K562 (cell line): ENCODE data around the gene SPSB1. TPM values are rescaled to one million over a fixed set of nuclear protein-coding genes. Genes with fewer than 3 reads are reported as not detected.

Experiments
- ATAC-seq: fragments of 200-7000 bp; cut with Tn5 transposase; 3 replicates; pipeline ENCODE4 v1.9.1; 2020; ENCODE audit warnings: moderate library complexity
- BruUV-seq: library from RNA; stranded (reverse); fragments of 400-500 nt; replicated peaks from 2 replicates; lab custom pipeline; 2021; lab: Mats Ljungman, UMichigan
- CTCF ChIA-PET: fragments of 300-600 bp; formaldehyde crosslinking; extraction: SDS; loops from one replicate; lab custom pipeline; 2021; ENCODE audit warnings: low intra/inter-chr PET ratio; lab: Yijun Ruan, JAX
- POLR2A ChIA-PET: fragments of 300-600, 350-650 bp; sonication (Branson Sonifier 250); formaldehyde crosslinking; extraction: SDS; loops from one replicate; lab custom pipeline; 2021; ENCODE audit warnings: antibody characterized with exemption, inconsistent platforms; lab: Yijun Ruan, JAX
- DNase-seq, 4 experiments: peaks; one replicate each; pipeline versions ENCODE4 v3.0.0 to v3.0.0-alpha.2; 2011 to 2018; ENCODE audit warnings: low spot score in 3 of 4, mixed read lengths in 3 of 4; ENCODE audit errors: extremely low read depth in 1 of 4
- FAIRE-seq: peaks from 2 replicates; lab custom pipeline; 2011; peaks lifted over from hg19 to GRCh38; lab: Jason Lieb, UNC
- H2AFZ ChIP-seq: 2 replicates; pipeline ENCODE4 v1.6.0; 2011; ENCODE audit warnings: low read depth, low read length, control low read depth, inconsistent platforms
- H3K27ac ChIP-seq: fragments of 200-600 bp; 3 replicates; pipeline ENCODE4 v1.8.0; 2011; ENCODE audit warnings: low read depth, mild to moderate bottlenecking, control low read depth, inconsistent platforms, low read length, moderate library complexity, mixed read lengths; ENCODE audit errors: extremely low read depth
- H3K27me3 ChIP-seq, 2 experiments: fragments of 300-600 bp in 1 of 2; 2 replicates in 1 of 2; 3 replicates in 1 of 2; pipeline versions ENCODE4 v1.6.0 to v1.8.0; 2011; ENCODE audit warnings: inconsistent platforms in 2 of 2, low read length in 2 of 2, mild to moderate bottlenecking in 1 of 2, mixed read lengths in 1 of 2, moderate library complexity in 1 of 2; ENCODE audit not compliant: control insufficient read depth in 2 of 2, insufficient read depth in 2 of 2
- H3K36me3 ChIP-seq: fragments of 300-600 bp; 3 replicates; pipeline ENCODE4 v1.8.0; 2011; ENCODE audit warnings: mild to moderate bottlenecking, low read length, inconsistent platforms; ENCODE audit not compliant: control insufficient read depth, insufficient read depth
- H3K4me1 ChIP-seq, 2 experiments: fragments of 200-600 bp in 1 of 2; replicated peaks in 1 of 2; 2 replicates in 1 of 2; 3 replicates in 1 of 2; pipeline versions ENCODE4 v1.5.1 to v1.8.0; 2011; ENCODE audit warnings: inconsistent platforms in 2 of 2, low read length in 2 of 2, mild to moderate bottlenecking in 1 of 2, mixed read lengths in 1 of 2, moderate library complexity in 1 of 2; ENCODE audit not compliant: control insufficient read depth in 2 of 2, insufficient read depth in 2 of 2
- H3K4me2 ChIP-seq: 2 replicates; pipeline ENCODE4 v1.6.1; 2011; ENCODE audit warnings: low read length, control low read depth, inconsistent platforms, mixed read lengths; ENCODE audit not compliant: insufficient read depth
- H3K4me3 ChIP-seq: fragments of 200-600 bp; sonication (generic), shearing (Covaris generic); 2 replicates; pipeline ENCODE4 v1.5.1; 2016; ENCODE audit warnings: control low read depth, inconsistent platforms
- H3K79me2 ChIP-seq: fragments of 200-600 bp; 3 replicates; pipeline ENCODE4 v1.8.0; 2011; ENCODE audit warnings: low read length, inconsistent platforms; ENCODE audit not compliant: control insufficient read depth, insufficient read depth
- H3K9ac ChIP-seq, 2 experiments: 2 replicates each; pipeline versions ENCODE4 v1.6.0 to v1.6.1; 2011; ENCODE audit warnings: low read depth in 2 of 2, low read length in 2 of 2, control low read depth in 1 of 2, inconsistent platforms in 1 of 2, mild to moderate bottlenecking in 1 of 2, mixed read lengths in 1 of 2; ENCODE audit not compliant: insufficient read depth in 1 of 2
- H3K9me1 ChIP-seq: one replicate; pipeline ENCODE4 v1.6.0; 2011; ENCODE audit warnings: inconsistent platforms, mild to moderate bottlenecking, low read length, moderate library complexity; ENCODE audit not compliant: control insufficient read depth, insufficient read depth
- H3K9me3 ChIP-seq: replicated peaks from 2 replicates; pipeline ENCODE4 v1.5.1; 2011; ENCODE audit warnings: low read depth, low read length, inconsistent platforms; ENCODE audit not compliant: control insufficient read depth, insufficient read depth
- H4K20me1 ChIP-seq: replicated peaks from 2 replicates; pipeline ENCODE4 v1.6.1; 2011; ENCODE audit warnings: low read length, inconsistent platforms, mixed read lengths; ENCODE audit not compliant: control insufficient read depth, insufficient read depth
- ASH1L ChIP-seq: fragments of 450-650 bp; IDR thresholded peaks from 2 replicates; pipeline ENCODE4 v1.6.1; 2018; ENCODE audit warnings: borderline replicate concordance, mild to moderate bottlenecking, low read depth; ENCODE audit not compliant: partially characterized antibody
- ATF7 ChIP-seq: fragments of 450-650 bp; IDR thresholded peaks from 2 replicates; pipeline ENCODE4 v1.7.1; 2014; ENCODE audit warnings: mild to moderate bottlenecking, moderate library complexity
- ELK3 ChIP-seq: fragments of 450-650 bp; formaldehyde crosslinking; IDR thresholded peaks from 2 replicates; pipeline ENCODE4 v1.4.0; 2020; ENCODE audit warnings: mild to moderate bottlenecking
- HEY1 ChIP-seq: fragments of 250-450 bp; sonication (Bioruptor Pico); IDR thresholded peaks from 2 replicates; pipeline ENCODE4 v1.5.0; 2020; ENCODE audit warnings: mild to moderate bottlenecking, moderate library complexity, borderline replicate concordance
- MAX ChIP-seq: sonication (generic); formaldehyde crosslinking; IDR thresholded peaks from 2 replicates; pipeline ENCODE4 v1.9.0; 2022; ENCODE audit warnings: mild to moderate bottlenecking, missing genetic modification reagents
- NR2C1 ChIP-seq, 2 experiments: fragments of 450-650 bp; IDR thresholded peaks; 2 replicates each; pipeline ENCODE4 v1.6.1; 2017; ENCODE audit warnings: mild to moderate bottlenecking in 2 of 2, antibody characterized with exemption in 1 of 2, inconsistent platforms in 1 of 2, missing compliant biosample characterization in 1 of 2, missing genetic modification characterization in 1 of 2
- POLR3G ChIP-seq: IDR thresholded peaks from 2 replicates; pipeline ENCODE4 v1.6.1; 2011; ENCODE audit not compliant: insufficient read length, insufficient replicate concordance; ENCODE audit errors: extremely low read depth
- WGBS: fragments of 100-300 bp; shearing (Covaris generic); methylation state at CpG from one replicate; pipeline ENCODE4 v1.1.6; 2016; ENCODE audit warnings: low coverage, mixed read lengths; ENCODE audit not compliant: insufficient coverage; ENCODE audit errors: missing lambda C conversion rate; 5-methylcytosine and 5-hydroxymethylcytosine counted together
- in situ Hi-C: fragments of 300-500 bp; cut with MboI; formaldehyde crosslinking; loops from 4 replicates; pipeline ENCODE4 v1.15.0; 2018; ENCODE audit warnings: inconsistent platforms, mixed read lengths
- intact Hi-C: fragments of 100-400 bp; cut with micrococcal nuclease; formaldehyde crosslinking; loops from 2 replicates; pipeline ENCODE4 v1.14.2; 2022
- polyA plus RNA-seq, 8 experiments: library from polyadenylated mRNA; depleted of rRNA in 4 of 8; stranded (reverse) in 5 of 8; unstranded in 3 of 8; fragments of >200 nt; fragmentation: Nextera tagmentation in 2 of 8; fragmentation: Illumina TruSeq in 1 of 8; extraction: Ambion mirVana in 2 of 8; extraction: Trizol in 1 of 8; gene quantifications; 2 replicates each; pipeline versions ENCODE4 v1.2.1 to v1.2.3, GENCODE V29; 2011 to 2014; ENCODE audit warnings: inconsistent platforms in 1 of 8, missing spikeins in 1 of 8
- total RNA-seq, 7 experiments: library from RNA; depleted of rRNA in 6 of 7; stranded (reverse); fragments of >200 nt in 6 of 7; fragmentation: Illumina TruSeq in 2 of 7; extraction: Trizol in 2 of 7; gene quantifications; 2 replicates each; pipeline versions ENCODE4 v1.2.1 to v1.2.3, GENCODE V29; 2011 to 2021; ENCODE audit warnings: low replicate concordance in 1 of 7

Gene SPSB1
- total and polyA plus RNA-seq, 9 of the 15 experiments (the other 6 are each of a cell fraction or from before 2014, with no cell fraction given), result 0.06 to 0.35 (median 0.14) TPM; not detected in 6

- POLR2A ChIA-PET, result interaction anchor here (0.7 to 1.0 kb wide), 4 partner anchors 9 to 140 kb away, joined by 3 to 4 read pairs (median 3); no protein-coding TSS in a partner anchor
- H3K79me2 ChIP-seq, result no peaks in the 10 kb centered on the region
- BruUV-seq, result no TSS peak
- H4K20me1 ChIP-seq, result peaks cover 28% of the 10 kb centered on the region; the same call in 1 of the 2 replicates
- ATAC-seq (no peak), FAIRE-seq (no peak), DNase-seq (no peak)
- H3K27ac ChIP-seq, result no peak overlapping the region
- H3K9me3 ChIP-seq, result no peaks in the 10 kb centered on the region
- no peak overlapping the region for H3K4me3 ChIP-seq
- 21% methylated on average over 5 of the region's 5 CpGs for WGBS
- H3K4me1 ChIP-seq, result peaks cover 0 to 18% of the 10 kb centered on the region in 2 experiments; a peak in 2 of 5 replicates
- TF ChIP-seq MAX (CRISPR knock-in tag) (no peak), POLR3G (no peak), NR2C1 (IDR thresholded peaks at IDR 0.05) (no peak), NR2C1 (tag; IDR thresholded peaks at IDR 0.05) (no peak), ELK3 (CRISPR knock-in tag) (no peak), ATF7 (no peak), HEY1 (no peak), ASH1L (no peak)
- CTCF ChIA-PET, result interaction anchor here (0.6 kb wide), 1 partner anchor 18 kb away, joined by 3 read pairs; no protein-coding TSS in a partner anchor
- no peaks in the 10 kb centered on the region for H3K9me1 ChIP-seq
- no peak overlapping the region for H2AFZ ChIP-seq
- in situ Hi-C loops (no loop called here), intact Hi-C loops (no loop called here)
- no peak overlapping the region for H3K9ac ChIP-seq
- no peaks in the 10 kb centered on the region for H3K36me3 ChIP-seq
- H3K4me2 ChIP-seq, result no peak overlapping the region
- peaks cover 10 to 80% of the 10 kb centered on the region in 2 experiments; a peak in 4 of 5 replicates for H3K27me3 ChIP-seq
These were observed 46.5 kb upstream of the SPSB1 start for GRCh38 chr1:9246215-9246614.
